ENCODE measurements around the gene SSR1.
A peak's percentile ranks its signal among the peaks of the same experiment; 100 is the strongest.
"Not testable (repeated sequence)": the region's sequence is repeated elsewhere in the genome, so short reads cannot be mapped to it uniquely, and the experiment has no call there.

SSR1 gene

DNA sequence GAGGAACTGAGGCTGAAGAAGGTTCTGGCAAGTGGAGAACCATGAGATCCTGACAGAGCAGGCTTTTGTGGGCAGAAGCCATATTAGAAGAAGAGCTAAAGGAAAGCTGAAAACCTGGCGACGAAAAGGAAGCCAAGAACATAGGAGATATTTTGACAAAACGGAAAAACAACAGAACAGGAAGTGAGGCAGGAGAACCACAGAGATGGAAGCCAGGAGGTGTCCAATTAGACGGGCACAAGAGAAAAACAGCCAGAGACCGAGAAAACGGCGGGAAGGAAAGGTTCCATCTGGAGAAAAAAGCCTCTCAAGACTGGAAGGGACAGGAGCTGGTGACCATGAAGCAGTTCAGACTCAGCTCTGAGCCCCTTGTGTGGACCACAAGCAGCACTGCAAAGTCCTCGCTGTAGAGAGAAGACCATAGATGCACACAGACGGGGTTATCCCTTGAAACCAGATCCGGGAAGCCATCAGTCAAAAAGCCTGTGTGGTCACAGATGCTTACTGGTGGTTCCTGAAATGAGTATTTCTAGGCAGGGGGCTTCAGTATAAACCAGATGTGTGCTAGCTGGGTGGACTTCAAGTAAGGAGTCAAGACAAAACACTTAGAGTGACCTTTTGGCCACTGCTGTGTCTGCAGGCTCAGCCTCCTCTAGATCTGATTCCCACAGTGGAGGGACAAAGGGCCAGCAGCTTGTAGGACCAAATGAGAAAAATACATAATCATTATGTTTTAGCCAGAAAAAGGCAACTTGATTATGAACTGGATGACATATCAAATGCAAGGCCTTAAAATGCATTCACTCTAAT, 30.7 kb downstream of the SSR1 start:
- DNase-seq (ENCODE audit: low read depth), result no peak

DNA sequence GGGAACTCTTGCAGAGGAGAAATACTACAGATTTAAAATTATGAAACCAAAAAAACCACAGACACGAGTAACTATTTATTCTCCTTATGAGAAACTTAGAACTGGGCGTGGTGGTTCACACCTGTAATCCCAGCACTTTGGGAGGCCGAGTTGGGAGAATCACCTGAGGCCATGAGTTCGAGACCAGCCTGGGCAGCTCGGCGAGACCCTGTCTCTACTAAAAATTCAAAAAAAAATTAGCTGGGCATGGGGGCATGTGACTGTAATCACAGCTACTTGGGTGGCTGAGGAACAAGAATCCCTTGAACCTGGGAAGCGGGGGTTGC, 36.8 kb downstream of the SSR1 start:
- no peak for DNase-seq (ENCODE audit: low read depth)

DNA sequence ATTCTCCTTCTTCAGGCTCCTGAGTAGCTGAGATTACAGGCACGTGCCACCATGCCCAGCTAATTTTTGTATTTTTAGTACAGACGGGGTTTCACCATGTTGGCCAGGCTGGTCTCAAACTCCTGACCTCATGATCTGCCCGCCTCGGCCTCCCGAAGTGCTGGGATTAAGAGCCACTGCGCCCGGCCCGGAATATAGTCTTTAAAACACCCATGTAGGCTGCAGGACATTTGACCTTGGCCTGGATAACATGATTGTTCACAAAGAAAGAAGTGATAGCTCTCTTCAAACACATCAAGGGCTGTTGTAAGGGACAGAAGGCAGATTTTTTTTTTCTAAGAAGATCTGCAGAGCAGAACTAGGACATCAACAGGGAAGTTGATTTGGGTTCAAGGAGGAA, 38.5 kb downstream of the SSR1 start:
- DNase-seq (ENCODE audit: low read depth), result not testable (repeated sequence)

DNA sequence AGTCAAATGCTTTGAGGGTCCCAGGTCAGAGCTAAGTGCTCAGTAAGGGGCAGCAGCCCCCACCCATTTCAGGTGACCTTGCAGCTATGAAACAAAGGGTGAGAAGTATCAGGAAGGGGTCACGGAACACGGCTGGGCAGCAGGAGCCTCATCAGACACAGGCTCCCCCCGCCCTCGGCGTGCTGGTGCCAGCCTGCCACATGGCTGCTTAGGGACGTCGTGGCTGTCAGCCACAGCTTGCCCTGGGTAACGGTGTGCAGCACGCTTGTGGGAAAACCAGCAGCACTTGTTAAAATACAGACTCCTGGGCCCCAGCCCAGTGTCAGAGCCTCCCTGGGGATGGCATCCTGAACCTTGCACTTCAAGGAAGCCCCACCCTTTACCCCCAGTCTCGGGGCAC, 39.3 kb downstream of the SSR1 start:
- DNase-seq (ENCODE audit: low read depth), result no peak

DNA sequence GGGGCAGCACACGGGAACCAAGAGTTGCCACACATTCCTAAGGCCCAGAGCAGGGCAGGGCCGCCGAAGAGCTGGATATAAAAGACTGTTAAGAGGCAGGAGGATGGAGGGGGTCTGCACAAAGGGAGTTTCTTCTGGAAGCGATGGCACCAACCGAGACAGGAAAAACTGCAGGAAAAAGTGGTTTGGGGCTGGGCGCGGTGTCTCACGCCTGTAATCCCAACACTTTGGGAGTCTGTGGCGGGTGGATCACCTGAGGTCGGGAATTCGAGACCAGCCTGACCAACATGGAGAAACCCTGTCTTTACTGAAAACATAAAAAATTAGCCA, 41.8 kb downstream of the SSR1 start:
- DNase-seq (ENCODE audit: low read depth), result no peak

DNA sequence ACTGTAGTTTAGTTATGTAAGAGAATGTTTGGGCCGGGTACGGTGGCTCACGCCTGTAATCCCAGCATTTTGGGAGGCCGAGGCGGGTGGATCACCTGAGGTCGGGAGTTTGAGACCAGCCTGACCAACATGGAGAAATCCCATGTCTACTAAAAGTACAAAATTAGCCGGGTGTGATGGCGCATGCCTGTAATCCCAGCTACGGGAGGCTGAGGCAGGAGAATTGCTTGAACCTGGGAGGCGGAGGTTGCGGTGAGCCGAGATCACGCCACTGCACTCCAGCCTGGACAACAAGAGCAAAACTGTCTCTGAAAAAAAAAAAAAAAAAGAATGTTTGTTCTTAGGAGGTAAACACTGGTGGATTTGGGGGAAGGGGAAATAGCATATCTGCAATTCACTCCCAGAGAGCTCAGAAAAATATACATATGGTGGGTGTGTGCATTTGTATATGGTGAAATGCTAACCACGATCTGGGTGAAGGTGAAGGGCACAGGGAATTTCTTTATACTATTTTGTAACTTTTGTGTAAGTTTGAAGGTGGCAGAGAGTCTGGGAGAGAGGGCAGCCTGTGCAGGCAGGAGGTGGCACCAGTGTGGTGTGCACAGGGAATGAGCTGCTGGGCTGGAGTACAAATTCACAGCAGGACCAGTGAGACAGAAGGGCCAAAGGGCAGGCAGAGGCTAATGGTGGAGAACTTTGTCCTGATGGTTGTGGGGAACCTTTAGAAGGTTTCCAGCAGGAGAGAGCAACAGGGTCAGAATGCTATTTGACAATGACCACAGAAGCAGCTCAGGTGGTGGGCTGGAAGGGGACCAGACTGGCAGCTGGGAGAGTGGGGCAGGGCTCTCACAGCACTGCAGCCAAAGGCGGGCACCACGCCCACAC, 42.4 kb downstream of the SSR1 start:
- DNase-seq (ENCODE audit: low read depth), result no peak

DNA sequence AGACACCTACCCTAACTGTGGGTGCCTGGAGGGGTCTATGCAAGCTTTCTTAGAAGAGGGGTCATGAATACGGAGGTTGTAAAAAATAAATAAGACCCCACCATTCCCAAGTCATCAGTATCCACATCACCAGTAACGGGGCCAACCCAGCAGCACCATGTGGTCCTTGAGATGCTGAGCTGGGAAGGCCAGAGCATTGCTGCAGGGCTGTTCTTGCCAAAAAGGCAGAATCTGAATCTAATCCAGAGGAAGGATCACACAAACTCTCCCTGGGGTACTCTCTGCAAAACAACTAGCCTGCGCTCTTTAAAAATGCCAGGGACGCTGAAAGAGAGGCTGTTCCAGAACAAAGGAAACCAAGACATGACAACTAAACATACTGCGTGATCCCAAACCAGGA, 43.2 kb downstream of the SSR1 start:
- no peak for DNase-seq (ENCODE audit: low read depth)

DNA sequence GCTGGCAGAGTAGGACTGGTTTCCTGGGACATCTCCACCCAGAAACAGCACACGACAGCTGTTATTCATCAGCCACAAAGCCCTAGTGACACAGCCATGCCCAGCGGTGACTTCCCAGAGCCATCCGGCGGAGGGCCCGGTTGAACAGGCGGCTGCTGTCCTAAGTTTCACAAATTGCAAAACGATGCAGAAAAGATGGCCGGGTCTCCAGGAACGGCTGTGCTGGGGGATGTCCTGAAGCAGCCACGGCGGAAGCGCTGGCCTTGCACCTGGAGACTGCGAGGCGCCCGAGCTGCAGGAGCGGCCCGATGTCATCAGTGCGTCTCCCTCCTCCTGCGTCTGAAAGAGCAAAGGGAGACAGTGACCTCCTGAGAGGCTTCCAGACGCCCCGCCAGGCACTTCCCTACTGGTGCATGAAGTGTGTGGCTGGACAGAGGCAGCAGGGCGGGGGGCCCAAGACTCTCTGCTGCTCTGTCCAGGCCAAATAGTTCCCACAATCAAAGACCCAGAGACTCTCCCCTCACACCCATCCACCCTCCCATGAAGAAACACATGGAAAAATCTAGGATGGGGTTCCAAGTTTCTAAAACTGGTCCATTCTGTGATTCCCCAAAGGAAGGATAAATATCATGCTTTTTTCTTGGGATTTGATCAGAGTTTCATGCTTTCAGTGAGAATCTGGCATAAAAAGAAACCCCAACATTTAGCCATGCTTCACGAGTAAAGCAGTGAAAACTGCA, 44.0 kb downstream of the SSR1 start:
- no peak for DNase-seq (ENCODE audit: low read depth)

DNA sequence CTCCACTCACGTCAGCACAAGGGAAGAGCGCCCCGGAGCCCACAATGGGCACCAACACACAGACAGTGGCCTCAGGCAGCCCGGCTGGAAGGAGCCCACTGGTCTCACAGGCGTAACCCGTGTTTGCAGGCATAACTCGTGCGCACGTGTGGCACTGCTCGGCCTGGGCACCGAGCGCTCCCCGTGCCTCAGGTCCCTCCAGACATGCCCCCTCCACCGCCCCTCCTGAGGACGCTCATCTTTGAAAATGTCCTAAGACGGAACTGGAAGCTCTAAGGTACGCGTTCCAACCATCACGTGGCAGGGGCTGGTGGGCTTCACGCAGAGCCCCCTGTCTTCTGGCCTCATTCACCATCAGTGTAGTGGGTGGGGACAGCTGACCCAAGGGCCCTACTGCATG, 44.6 kb downstream of the SSR1 start:
- no peak for DNase-seq (ENCODE audit: low read depth)

DNA sequence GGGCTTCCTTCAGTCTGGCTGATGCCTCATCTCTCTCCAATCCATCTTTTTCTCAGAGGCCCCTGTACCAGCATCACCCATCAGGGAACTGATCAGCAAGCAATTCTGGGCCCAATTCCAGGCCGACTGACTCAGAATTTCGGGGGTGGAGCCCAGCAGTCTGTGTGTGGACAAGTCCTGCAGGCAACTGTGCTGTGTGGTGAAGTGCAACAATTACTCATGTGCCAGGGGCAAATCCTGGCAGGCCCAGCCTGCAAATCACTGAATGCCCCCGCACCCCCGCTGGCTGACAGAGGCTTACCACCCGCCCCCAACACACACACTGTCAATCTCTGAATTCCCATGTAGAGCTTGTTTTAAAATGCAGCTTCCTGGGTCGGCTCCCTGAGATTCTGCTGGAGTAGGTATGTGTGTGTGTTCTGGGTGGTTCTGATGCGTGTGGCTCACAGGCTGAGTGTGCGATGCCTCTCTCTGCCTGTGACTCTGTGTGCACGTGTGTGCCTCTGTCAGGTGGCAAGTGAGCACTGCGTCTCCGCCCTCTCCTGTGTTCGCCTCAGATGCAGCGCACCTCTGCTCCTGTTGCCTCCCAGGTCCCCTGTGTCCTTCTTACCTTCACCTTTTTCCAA, 45.4 kb downstream of the SSR1 start:
- peak; percentile 85 for DNase-seq (ENCODE audit: low read depth)

DNA sequence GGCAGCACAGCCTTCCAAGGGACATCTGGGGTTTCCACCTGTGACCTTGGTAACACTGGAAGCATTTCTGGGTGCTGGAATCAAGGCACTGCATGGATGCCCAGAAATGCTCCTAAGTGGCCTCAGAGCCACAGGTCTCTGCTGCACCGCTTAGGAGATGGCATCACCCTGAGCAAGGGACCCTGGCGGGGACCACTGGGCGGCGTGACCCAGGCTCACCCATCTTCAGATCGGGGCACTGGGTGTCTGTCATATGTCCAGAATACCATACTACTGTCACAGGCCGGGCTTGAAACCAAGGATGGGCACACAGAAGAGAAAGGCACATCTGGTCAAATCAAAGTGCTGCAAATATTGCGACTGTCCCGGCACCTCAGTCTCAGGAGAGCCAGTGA, 45.9 kb downstream of the SSR1 start:
- DNase-seq (ENCODE audit: low read depth), result no peak

DNA sequence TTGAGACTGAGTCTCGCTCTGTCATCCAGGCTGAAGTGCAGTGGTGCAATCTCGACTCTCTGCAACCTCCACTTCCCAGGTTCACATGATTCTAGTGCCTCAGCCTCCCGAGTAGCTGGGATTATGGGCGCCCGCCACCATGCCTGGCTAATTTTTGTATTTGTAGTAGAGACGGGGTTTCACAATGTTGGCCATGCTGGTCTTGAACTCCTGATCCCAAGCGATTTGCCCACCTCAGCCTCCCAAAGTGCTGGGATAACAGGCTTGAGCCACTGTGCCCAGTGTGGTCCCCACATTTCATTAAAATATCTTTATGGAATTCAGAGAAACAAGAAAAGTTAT, 47.6 kb downstream of the SSR1 start:
- not testable (repeated sequence) for DNase-seq (ENCODE audit: low read depth)

DNA sequence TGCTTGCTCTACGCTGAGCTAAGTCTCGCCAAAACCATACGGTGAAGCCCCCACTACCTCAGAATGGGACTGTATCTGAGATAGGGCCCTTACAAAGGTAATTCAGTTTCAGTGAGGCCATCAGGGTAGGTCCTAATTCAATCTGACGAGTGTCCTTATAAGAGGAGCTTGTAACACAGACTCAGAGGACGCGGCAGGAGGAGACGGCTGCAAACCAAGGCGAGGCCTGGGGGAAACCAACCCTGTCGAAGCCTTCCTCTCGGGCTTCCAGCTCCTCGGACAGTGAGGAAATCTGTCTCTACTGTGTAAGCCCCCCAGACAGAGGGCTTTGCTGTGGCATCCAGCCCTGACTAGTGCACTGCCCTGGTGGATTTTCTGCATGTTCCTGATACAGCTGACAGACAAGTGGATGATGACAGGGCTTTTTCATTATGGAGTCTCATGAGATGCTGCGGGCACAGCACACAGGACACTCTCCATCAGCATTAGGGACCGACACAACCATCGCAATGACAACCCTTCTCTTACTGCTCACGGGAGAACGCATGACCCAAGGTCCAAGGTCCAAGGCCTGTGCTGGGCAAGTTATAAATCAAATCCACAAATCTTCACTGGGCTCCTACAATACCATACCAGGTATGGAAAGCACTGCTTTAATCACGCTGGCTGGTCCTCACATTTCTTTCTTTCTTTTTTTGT, 48.2 kb downstream of the SSR1 start:
- no peak for DNase-seq (ENCODE audit: low read depth)

DNA sequence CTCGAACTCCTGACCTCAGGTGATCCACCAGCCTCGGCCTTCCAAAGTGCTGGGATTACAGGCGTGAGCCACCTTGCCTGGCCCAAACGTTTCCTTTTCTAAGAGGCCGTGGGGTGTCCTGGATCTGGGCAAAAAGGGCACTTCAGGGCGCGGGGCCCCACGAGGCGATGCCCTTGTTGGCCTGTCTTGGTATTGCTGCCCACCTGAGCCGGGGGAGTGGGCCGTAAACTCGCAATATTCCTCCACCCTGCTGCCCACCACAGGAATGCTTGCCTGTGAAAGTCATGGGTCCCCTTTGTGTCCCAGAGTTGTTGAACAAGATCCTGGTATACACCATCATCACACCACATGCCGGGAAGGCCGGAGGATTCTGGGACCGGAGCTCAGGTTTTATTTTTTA, 49.0 kb downstream of the SSR1 start:
- DNase-seq (ENCODE audit: low read depth), result no peak

DNA sequence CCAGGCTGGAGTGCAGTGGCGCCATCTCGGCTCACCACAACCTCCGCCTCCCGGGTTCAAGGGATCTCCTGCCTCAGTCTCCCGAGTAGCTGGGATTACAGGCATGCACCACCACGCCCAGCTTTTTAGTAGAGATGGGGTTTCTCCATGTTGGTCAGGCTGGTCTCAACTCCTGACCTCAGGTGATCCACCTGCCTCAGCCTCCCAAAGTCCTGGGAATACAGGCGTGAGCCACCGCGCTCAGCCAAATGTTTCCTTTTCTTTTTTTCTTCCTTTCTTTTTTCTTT, 49.5 kb downstream of the SSR1 start:
- not testable (repeated sequence) for DNase-seq (ENCODE audit: low read depth)

DNA sequence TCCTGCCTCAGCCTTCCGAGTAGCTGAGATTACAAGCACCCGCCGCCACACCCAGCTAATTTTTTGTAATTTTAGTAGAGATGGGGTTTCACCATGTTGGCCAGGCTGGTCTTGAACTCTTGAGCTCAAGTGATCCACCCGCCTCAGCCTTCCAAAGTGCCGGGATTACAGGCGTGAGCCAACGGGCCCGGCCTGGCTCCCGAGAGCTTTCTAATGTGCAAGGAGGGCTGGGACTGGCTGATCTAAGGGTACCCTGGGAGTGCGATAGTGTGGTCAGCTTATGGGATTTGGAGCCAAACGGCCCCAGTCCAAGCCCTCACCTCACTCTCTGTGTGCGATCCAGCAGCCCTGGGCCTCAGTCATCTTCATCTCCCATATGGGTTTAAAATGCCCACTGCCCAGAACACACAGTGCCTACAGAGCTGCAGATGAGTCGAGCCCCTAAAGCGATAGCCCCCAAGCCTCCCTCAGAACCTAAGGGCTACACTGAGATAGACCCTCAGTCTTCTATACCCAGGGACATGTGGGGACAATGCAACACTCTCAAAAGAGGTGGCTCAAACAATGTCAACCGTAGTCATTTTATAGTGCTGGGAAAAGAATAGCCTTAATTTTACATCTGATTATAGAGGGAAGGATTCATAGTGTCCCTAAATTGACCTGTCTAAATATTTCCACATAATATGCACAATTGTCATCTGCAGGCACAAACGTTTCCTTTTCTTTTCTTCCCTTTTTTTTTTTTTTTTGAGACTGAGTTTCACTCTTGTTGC, 50.1 kb downstream of the SSR1 start:
- DNase-seq (ENCODE audit: low read depth), result no peak

DNA sequence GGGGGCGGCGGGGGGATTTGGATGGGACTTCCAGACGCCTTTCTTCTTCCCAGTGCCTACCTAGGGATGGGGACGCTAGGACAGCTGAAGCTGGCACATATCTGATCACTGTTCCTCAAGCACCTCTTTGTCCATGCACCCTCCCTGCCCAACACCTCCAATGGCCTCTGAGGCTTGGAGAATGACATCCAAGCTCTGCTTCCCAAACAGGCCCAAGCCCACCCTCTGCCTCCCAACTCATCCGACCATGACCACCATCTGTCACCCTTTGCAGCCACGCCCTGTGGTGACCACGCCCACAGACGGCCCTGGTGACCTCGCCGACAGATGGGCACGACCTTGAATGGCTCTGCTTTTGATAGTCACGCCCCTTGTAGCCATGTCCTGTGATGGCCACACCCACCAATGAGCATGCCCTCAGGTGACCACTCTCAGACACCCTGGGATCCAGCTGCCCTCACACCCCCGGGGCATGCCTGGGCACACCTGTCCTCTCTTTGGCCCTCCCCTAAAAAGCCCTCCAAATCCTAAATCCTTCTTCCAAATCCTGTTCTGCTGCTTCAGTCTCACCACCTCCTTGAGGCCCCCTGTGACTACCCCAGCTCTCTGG, 51.0 kb downstream of the SSR1 start:
- DNase-seq (ENCODE audit: low read depth), result no peak

DNA sequence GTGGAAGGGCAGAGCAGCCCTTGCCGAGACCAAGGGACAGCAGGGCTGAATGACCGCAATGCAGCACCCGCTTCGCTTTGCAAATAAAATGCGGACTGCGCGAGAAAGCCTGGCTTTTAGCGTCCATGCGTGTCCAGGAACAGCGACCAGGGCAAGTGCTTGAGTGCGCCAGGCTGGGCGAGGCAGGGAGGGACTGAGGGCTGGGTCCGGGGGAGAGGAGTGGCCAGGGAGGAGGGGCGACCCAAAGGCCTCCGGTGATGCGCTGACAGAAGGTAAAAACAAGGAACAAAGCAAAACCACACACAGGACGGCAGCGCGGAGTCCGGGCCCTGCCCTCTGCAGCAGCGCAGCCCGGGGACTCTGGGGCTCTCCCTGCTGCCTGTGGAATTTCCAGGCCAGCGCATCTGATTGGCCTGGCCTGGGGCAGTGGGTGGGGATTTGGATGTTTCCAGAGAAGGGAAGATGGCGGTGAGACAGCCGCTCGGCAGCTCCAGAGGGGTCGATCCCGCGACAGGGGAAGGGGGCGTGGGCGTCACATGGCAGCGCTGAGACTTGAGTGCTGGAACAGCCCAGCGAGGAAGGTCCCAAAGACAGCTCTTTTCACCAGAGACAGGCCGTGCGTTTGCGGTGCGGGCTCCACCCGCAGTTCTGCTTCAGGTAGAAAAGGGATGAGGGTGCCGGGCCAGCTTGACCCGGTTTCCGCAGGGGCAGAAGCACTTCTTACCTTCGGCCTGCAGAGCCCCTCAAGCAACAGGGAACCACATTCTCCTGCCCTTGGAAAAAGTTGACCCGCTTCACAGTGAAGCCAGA, 51.8 kb downstream of the SSR1 start:
- no peak for DNase-seq (ENCODE audit: low read depth)

DNA sequence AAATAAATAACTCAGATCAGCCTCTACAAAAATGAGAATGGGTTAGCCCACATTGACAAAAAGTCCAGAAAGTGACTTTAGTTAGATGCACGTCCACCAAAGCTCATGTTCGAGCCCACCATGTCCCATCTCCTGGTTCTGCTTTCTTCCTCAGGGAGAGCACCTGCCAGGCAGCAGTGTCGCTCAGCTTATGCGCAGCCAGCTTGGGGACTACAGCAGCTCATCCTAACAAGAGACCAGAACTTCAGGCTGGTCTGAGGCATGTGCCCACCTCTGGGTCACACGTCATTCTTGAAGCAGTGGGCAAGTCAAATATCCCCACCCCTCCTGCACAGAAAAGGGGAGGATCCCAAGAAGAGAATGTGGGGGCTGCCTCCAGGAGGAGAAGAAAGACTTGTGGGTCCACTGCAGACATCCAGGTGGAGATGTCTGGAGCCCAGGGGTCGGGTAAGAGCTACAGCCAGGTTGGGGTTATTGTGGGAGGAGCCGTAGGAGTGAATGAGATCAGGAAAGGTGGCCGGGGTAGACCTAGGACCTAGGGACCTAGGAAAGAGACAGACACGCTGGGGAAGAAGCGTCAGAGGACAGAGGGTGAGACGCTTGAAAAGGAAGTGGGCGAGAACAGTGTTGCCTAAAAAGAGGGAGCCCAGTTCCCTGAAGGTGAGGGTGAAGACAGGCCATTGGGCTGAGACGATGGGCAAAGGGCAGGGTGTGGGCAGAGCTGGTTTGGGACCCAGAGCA, 52.5 kb downstream of the SSR1 start:
- no peak for DNase-seq (ENCODE audit: low read depth)
